Measurements from ENCODE around the gene HEY2.

DNA sequence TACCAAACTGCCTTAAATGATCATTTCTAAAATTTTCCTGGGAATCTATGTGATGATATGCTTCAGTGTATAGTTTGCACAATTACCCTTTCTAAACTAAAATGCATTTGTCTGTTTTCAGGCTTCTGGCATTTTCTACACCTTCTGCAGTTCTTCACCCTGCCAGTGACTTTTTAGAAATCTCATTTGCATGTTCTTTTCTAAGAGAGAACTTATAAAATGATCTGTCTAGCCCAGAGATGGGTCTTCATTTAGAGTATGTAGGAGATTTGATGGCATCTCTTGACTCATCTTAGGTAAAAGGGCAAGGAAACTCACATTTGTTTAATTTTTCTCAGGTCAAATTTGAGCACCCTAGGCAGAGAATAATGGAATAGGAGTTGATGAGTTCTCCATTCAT, 59.2 kb downstream of the HEY2 start:
- TF ChIP-seq GATA2 (IDR thresholded peaks at IDR 0.05; ENCODE audit: low read depth, low read length) (no peak), GATA3 (IDR thresholded peaks at IDR 0.05; ENCODE audit: low read depth, low read length) (no peak)

All from SH-SY5Y (cell line).